IPS-NIHi11 (cell line): ENCODE data around the gene SPTBN1.

Source experiments
- DNase-seq: peaks from one replicate; pipeline ENCODE4 v3.0.0; 2012; ENCODE audit warnings: mixed read lengths, low spot score

The SPTBN1 gene

DNA sequence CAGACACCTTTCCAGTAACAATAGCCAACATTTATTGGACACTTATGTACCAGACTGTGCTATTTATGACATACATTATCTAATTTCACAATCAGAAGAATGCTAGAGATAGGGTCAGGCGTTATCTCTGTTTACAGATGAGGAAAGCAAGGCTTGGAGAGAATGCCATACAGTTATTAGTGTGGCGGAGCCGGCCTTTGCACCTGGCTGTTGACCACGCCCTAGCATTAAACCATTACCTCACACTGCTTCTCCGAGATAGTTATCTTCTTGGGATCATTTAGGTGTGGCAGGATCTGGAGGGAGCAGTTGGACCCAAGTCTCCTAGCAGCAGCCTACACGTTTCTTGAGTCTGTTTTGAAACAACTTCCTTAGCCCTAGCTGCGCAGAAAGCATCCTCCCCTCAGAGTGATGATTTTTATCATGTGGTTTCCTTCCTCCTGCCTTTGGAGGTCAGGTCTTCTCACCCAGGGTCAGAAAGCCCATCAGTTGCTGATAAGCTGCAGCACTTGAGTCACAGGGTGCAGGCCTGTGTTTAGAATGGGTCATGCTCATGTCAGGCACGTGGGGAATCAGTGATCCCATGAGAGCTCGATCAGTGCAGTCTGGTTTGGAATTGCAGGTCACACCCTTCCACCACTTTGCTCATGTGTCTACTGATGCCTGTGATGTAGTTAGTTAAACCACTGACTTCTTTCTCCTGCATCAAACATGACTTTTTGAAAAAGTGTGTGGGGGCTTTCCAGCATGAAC lies 118.2 kb downstream of the SPTBN1 start:
- no peak for DNase-seq

DNA sequence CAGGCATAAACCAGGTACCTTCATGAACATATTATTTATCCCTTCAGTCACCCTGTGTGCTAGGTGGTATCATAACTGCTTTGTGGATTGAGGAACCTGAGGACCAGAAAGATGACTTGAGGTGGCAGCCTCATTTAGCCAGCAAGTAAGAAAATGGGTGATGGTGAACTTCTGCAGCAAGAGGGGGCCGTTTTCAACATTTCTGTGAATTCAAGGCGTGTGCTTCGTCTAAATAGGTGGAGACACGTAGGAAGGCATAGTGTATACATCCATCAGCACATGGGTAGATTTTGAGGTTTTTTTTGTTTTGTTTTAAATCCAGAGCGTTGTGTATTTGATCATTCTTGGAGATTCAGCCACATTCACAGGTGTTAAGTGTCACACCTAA lies 118.7 kb downstream of the SPTBN1 start:
- no peak for DNase-seq

DNA sequence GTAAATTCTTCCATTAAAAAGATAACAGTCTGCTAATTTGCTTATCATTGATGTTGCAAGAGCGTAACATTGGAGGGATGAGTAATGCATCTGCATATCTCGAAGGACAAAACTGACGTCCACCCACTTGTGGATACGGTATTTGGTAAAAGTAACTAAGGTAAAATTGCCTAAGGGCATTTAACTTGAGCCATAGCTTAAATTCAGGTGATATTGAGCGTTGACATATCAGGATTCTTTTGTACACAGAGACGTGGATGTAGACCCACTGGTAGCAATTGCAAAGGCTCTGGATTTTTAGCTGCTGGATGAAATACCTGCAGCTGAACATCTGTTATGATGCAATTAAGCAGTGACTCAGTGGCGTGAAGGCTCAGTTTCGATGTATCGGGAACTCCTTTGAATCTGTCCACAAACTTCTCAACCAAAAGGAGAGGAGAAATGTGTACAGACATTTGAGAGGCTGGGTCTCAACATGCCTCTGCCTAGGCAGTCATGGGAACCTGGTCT lies 119.3 kb downstream of the SPTBN1 start:
- no peak for DNase-seq

DNA sequence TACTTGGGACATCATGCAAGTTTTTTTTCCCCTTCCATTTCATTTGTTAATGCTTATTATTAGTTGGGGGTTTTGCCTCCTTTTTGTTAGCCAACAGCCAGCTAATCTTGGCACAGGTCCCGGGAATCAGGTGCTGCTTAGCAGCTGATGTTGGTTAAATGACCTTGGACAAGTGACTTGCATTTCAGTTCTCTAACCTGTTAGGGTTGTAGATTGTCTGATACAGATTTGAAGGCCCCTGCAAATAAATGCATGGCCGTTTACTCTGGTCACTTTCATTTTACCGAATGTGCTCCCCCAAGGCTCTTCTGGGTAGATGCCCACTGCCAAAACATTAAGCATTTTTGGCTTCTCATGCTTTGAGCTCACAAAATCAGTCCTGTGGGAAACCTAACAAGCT lies 120.9 kb downstream of the SPTBN1 start:
- DNase-seq = no peak

DNA sequence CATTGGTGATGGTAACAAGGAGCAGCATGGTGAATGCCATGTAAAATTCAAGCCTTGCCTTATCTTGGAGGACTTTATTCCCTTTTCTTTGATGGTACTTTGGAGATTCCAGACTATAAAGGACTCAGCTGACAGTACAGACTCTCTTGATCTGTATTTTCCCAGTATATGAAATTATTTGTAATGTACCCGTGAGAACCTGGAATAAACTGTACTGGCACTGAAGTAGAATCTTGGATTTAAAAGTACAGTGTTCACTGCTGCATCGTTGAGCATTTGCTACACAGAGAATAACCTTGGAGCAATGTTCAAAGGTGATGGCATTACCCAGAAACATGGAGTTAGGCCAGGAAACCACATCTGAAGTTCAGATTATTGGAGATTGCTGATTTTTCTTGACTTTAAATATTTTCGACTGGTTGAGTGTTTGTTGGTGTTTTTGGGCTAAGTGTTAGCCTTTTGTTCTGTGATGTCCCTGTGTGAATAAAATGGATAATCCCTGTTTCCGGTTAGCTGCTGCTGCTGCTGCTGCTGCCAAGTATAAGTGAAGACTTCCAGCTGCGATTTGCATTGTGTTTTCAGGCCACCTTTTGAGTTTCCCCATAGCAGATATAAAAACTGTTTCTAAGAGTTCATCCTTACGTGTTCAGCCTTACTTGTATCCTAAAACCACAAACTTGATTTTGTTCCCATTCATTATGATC lies 122.0 kb downstream of the SPTBN1 start:
- DNase-seq = no peak

DNA sequence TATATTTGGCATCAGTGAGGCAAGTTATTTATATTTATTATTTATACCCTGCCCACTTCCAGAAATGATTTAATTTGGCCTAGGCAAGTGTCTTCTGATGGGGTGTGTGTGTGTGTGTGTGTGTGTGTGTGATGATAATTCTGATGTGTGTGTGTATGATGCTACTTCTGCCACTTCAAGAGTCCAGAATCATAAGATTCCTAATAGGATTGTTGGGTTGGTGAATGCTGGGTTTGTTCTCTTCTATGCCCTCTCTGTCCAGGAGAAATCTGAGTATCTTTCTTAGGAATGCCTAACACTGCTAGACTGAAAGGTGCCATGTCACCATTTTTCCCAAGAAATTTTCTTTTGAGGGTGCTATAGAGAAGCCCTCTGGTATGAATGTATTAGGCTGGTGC lies 122.5 kb downstream of the SPTBN1 start:
- no peak for DNase-seq

DNA sequence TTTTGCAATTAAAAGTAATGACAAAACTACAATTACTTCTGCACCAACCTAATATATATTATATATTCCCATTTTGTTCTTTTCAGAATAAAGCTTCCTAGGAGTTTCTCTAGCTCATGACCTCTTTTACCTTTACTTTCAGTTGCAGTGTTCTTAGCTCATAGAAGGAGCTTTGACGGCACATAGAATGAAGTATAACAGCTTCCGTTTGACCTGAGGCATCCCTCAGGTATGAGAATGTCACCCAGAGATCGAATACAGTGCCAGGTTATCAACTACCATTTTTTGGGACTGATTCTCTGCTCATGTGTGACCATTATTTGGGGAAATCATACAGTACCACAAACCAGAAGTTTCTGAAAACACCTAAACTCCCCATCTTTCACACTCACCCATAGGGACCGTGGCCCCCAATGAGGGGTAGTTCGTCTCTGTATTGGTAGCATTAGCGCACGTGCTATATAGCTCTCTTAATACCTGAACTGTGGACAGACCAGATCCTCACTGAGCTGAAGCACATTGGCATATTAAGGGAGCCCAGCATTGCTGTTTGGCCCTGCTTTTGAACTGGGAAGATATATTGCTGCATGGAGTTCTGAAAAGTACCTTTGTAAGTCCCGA lies 123.0 kb downstream of the SPTBN1 start:
- DNase-seq = no peak

DNA sequence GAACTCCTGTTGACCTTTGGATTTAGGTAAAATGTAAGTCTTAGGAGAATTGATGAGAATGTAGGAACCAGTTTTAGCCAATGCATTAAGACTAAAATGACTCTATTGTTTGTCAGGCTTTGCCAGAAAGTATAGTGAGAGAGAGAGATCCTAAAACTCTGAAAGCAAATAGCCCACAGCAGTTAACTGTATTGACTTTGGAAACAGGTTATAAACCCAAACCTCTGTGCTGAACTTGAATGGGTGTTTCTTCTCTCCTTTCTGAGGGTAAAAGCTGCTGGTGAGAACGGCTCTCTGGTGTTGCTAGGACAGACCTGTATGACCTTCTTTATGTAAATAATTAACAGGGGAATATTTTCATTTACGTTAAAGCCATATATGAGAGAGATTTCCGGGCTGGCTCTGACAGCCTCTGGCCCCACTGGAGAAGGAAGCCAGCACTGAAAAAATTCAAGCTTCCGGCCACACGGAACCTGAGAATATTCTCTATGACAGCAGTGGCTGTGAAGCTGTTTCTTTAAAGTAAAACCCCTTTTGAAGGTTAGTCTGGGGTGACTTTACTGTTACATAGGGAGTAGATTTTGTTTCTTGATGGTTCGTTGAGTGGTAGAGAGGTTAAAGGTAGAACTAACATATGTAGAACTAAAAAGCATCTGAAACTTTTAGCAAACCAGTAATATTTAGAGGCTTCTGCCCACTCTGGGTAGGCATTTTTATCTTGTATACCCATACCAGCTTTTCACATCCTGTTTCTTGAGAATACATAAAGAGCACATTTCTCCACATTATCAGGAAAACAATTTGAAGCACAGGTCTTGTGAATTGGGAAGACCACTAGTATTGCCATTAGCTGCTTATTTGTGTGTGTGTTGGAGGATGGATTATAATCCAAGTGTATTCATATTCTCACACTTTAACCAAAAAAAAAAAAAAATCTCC lies 123.8 kb downstream of the SPTBN1 start:
- DNase-seq = no peak

DNA sequence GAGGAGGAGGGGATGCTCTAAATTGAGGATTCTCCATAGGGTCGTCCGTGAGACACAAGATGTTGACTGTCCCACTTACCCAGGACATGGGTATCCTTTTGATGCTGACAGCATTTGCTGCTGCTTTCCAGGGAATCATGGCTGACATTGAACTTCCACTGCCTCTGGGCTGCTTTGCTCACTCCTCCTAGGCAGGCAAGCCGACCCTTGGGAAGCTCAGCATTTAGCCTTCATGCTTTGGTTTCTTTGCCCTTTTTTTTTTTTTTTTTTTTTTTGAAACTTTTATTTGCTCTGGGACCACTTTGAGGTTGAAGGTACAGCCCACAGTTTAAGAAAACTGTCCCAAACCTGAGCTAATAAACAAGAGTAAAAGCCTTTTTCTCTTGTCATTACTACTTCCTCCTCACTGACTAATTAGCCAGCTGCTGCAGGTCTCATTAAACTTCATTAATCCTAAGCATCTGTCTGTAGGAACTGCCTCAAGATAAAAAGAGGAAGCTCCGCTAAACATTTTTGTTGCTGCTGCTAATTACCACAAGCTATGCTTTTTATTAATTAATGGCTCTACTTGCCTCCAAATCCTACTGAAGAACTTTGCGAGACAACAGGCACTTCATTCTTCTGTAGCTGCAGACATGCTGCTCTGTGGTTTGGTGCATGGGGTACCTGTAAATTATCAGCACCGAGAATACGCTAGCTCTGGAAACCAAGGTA lies 125.4 kb downstream of the SPTBN1 start:
- DNase-seq = no peak

DNA sequence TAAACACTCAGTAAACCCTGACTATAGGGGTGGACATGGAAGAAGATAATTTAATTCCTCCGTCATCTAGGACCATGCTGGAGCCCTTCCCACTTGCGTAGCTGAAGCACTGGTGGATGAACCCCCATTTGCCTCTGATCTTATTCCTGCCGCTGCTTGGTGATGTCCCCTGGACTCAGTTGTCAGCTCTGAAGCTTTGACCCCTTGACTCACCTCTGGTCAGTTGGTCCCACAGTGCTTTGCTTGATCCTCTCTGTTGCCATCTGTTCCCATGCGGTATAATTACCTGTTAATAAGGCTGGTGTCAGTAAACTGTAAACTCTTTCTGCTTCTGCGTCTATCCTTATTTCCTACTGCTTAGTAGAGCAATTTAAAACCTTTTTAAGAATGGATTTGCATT lies 126.9 kb downstream of the SPTBN1 start:
- no peak for DNase-seq

DNA sequence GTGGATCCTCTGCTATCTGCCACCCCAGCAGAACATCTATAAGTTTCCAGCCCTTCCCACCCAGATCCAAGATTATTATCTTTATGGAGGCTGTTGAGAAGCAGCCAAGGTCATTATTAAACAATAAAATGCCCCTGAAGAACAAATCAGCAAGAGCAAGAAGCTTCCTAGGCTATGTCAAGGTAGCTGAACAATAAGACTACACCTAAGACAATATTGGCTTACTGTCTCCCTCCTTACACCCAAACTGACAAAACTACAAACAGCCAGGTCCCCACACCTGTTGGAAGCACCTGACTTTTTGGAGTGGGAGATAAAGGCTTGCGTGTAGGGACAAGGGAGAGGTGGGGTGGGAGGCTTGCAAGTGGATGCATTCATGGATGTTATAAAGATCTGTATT lies 128.5 kb downstream of the SPTBN1 start:
- no peak for DNase-seq

DNA sequence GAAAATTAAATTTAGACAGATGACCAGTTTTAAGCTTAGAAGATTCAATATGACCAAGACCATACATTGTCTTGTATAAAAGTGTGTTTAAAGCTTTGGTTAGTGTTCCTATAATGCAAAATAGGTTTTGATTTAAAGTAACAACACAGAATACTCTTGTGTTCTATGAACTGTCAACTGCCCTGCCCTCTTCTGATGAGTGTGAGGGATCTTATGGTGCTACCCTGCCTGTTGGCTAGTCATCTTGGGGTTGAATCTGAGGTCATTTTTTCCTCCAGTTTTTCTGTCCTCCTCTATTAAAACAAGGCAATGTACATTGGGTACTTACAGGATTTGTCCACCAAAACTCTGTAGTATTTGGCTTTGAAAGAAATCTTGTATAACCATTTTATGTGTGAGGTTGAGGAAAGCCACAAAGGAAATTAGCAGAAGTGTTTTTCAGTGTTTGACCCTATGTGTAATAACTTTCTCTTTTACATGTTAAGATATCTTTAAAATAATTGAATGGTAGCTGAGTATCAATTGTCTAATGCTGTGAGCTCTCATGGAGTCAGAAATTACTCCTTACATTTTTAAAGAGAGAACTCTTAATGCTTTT lies 129.1 kb downstream of the SPTBN1 start:
- no peak for DNase-seq

DNA sequence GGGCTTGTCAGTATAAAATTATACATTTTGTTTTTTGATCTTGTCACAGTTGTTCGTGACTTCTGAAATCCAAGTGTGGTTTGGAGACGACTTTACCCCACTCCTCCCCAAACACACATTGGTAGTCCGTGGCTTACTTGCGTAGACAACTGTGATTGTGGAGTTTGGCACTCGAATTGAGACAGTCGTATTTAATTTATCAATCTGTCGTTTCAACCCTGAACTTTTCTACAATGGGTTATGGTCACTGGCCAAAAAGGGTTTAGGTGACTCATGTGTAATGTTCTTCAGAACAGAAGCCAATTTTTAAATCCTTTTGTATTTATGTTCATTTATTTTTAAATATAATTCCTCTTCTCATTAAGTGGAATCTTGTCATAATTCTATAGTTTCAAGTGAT lies 129.9 kb downstream of the SPTBN1 start:
- no peak for DNase-seq

DNA sequence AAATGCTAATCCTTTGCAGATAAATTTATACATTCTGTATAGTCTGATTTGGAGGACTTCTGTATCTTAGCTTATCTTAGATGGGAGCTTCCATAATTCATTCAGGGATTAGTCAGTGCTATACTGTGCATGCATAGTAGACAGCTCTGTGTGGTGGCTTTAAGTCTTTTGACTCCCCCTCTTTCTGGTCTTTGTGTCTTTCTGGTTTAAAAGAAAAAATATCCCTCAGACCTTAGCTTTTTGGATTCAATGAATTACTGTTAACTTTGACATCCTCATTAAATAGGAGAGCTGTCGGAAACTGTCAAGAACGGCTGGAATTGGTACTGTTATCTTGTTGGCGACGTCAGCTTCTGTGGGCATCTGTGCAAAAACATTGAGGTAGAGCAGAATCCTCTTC lies 130.4 kb downstream of the SPTBN1 start:
- DNase-seq = no peak

DNA sequence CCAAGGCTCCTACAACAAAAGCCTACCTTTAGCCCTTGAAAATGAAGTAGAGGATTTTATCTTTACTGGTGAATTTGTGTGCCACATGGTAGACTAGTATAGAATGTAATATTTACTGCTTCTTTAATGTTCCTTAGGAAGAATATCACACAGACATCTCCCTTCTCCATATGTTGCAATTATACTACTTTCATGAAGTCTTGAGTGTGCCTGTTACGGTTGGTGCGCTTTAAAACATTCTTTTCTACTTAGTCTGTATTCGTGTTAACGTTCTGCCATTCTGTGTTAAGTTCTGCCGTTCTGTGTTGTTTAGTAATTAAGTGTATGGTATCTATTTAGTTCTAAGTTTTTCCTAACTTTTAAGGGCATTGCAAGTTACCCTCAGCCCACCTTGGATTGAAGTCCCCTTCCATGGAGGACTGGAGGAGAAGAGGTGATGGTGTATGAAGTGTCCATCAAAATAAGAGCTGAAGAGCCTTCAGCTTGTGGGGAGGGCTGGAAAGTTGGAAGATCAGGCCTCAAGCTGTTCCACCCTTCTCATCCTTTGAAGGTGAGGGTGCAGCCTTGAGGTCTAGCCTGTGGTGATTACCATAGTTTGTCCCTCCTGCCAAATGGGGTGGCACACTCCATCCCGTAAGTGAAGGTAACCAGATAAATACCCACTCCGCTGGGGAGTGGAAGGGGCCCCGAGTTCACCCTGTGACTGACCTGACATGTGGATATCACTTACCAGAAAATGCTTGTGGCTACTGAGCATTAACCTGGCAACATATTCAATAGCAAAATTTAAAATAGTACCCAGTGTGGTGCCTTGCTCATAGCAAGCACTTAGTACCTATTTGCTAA lies 131.3 kb downstream of the SPTBN1 start:
- no peak for DNase-seq

DNA sequence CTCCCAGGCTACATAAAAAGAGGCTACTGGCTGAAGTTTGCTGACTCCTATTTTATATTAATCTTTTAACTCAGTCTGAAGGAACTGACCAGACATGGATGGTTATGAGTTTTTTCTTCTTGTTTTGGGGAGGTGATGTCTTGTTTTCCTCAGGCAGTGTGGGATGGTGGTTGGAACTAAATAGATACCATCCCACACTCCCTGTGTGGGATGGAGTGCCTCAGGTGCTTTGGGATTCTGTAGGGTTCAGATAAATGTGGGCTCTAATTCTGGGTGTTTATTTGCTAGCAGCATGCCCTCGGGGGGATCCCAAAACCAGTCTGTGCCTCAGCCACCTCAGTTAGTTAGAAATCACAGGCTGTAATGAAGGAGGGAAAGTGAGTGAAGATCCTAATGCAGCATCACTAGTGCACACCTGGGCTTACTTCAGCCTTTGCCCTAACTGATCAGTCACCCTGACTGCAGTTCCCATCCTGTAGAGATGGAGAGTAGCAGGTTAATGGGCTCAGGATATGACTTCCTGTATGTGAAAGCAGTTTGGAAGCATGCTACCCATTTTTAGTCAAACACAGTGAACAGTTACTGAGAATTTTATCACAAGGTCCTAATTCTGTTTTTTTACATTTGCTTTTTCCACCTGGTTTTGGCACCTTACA lies 132.2 kb downstream of the SPTBN1 start:
- DNase-seq = no peak

DNA sequence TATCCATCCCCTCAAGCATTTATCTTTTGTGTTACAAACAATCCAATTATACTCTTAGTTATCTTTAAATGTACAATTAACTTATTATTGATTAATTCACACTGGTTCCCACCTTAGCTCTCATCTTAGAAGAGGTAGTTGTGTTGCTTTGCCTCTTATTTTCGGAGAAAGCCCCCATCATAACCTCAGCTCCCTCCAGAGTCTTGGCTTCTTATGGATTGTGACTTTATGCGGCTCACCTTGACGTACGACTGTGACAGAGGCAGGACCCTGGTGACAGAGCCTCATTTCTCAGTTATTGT lies 132.9 kb downstream of the SPTBN1 start:
- DNase-seq = no peak

DNA sequence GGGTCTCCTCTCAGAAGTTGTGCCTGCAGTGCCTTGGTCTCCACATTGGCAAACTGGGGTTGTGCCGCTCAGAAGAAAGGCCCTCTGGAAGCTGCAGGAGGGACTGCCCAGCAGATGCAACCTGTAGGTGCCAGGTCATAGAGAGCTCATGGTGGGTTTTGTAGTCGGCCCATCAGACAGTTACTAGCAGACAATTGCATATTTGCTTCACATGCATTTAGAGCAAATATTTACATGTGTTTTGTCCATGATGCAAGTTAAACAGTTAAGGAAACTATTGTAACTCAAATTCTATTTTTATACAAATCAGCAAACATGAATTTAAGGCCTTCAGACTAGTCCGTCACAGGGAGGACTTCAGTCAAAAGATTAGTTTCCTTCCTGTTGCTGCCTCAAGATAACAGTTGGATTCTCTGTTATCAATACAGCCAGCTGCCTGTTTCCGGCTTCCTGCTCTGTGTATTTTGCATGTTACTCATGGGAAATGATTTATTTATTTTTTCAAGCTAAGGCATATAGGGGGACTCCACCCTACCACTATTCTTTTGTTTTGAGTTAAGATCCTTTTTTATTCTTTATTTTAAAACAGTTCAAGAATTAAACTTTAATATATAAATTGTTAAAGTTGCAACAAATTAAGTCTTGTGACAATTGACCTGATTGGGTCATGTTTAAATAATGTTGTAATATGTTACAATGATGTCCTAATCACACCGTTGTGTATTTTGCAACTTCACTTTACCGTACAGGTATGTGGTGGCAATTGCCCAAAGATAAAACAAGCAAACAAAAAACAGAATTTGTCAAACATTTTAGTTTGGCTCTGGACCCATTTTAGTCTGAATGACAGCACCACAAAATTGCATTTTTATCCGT lies 133.5 kb downstream of the SPTBN1 start:
- no peak for DNase-seq
